Karpas-422 (cell line): ENCODE measurements around the gene OTUB1. TPM values are rescaled to one million over a fixed set of nuclear protein-coding genes. Genes with fewer than 3 reads are reported as not detected.

ENCODE experiments used
- DNase-seq: peaks from one replicate; pipeline ENCODE4 v3.0.0-alpha.2; 2015
- H2AFZ ChIP-seq: fragments of 200-600 bp; sonication (generic); 2 replicates; pipeline ENCODE4 v1.6.1; 2014; ENCODE audit warnings: antibody characterized with exemption, low read length, mixed read lengths
- H3K27ac ChIP-seq: fragments of 200-600 bp; sonication (generic); 2 replicates; pipeline ENCODE4 v1.5.1; 2014; ENCODE audit warnings: mild to moderate bottlenecking, low read length, moderate library complexity
- H3K27me3 ChIP-seq: fragments of 200-600 bp; sonication (generic); 2 replicates; pipeline ENCODE4 v1.6.1; 2014; ENCODE audit warnings: low read length, mixed read lengths
- H3K36me3 ChIP-seq: fragments of 200-600 bp; sonication (generic); 2 replicates; pipeline ENCODE4 v1.6.1; 2014; ENCODE audit warnings: low read length, mixed read lengths; ENCODE audit not compliant: insufficient read depth
- H3K4me1 ChIP-seq: fragments of 200-600 bp; sonication (generic); 2 replicates; pipeline ENCODE4 v1.6.1; 2014; ENCODE audit warnings: mild to moderate bottlenecking, low read length, mixed read lengths
- H3K4me2 ChIP-seq: fragments of 200-600 bp; sonication (generic); 2 replicates; pipeline ENCODE4 v1.6.1; 2014; ENCODE audit warnings: low read length, low read depth, mild to moderate bottlenecking; ENCODE audit not compliant: poor library complexity, severe bottlenecking
- H3K4me3 ChIP-seq: fragments of 200-600 bp; sonication (generic); 2 replicates; pipeline ENCODE4 v1.5.1; 2014; ENCODE audit warnings: mild to moderate bottlenecking, antibody characterized with exemption, low read length, mixed read lengths
- H3K79me2 ChIP-seq: fragments of 200-600 bp; sonication (generic); 2 replicates; pipeline ENCODE4 v1.6.1; 2014; ENCODE audit warnings: mild to moderate bottlenecking, low read length, mixed read lengths
- H3K9ac ChIP-seq: fragments of 200-600 bp; sonication (generic); 2 replicates; pipeline ENCODE4 v1.6.0; 2014; ENCODE audit warnings: low read length
- H3K9me2 ChIP-seq: fragments of 200-600 bp; sonication (generic), shearing (Covaris generic); replicated peaks from 2 replicates; pipeline ENCODE4 v1.6.0; 2014; ENCODE audit warnings: mild to moderate bottlenecking, low read length, moderate library complexity; ENCODE audit not compliant: insufficient read depth
- H3K9me3 ChIP-seq: fragments of 300-700, 200-600 bp; sonication (generic); 2 replicates; pipeline ENCODE4 v1.6.1; 2014; ENCODE audit warnings: low read length, mixed read lengths
- H4K20me1 ChIP-seq: fragments of 200-600 bp; sonication (generic); 2 replicates; pipeline ENCODE4 v1.6.1; 2014; ENCODE audit warnings: mild to moderate bottlenecking, antibody characterized with exemption, low read length, low read depth; ENCODE audit not compliant: insufficient read depth
- total RNA-seq: library from RNA; depleted of rRNA; stranded (reverse); fragments of >200 nt; shearing (Covaris generic); gene quantifications from 2 replicates; pipeline ENCODE4 v1.2.3, GENCODE V29; 2014; ENCODE audit warnings: low replicate concordance

Gene OTUB1
- total RNA-seq, 1 experiment from 2014 or later: 41.6 TPM

DNA sequence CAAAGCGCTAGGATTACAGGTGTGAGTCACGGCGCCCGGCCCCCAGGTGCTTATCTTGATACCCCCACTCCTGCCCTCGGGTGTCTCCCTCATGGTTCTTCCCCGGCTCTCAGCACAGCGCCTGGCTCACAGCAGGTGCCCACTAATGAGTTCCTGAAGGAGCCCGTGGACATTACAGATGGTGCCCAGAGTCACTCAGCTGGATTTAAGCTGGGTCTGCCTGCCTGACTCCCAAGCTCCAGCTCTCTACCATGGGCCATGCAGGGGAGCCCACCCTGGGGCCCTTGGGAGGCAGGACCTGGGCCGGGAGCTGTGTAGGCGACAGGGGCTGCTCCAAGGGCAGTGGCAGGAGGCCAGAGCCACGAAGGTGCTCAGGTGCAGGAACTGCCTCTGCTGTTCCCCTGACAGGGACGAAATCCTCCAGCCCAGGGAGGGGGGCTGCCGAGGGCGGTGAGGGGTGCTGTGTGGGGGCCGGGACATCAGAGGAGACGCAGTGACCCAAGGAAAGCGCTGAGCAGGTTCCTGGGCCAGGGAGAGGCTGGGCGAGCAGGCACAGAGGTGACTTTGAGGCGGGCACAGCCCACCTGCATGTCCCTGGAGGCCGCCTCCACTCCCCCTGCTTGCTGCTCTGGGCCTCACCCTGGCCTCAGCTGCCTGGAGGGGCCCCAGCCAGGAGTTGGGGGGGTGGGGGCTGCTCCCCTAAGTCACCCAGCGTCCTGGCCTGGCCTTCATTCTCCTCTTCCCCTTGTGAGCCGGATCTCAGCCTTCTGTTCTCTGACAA, 34.9 kb downstream of the OTUB1 start:
- Histone ChIP-seq H3K36me3 (no peaks in the 10 kb centered on the region), H4K20me1 (no peaks in the 10 kb centered on the region), H3K9ac (no peak overlapping the region), H2AFZ (no peak overlapping the region), H3K9me2 (no peaks in the 10 kb centered on the region), H3K27ac (no peak overlapping the region), H3K27me3 (no peaks in the 10 kb centered on the region), H3K4me1 (no peaks in the 10 kb centered on the region), H3K4me3 (no peak overlapping the region), H3K4me2 (no peak overlapping the region), H3K79me2 (no peaks in the 10 kb centered on the region), H3K9me3 (no peaks in the 10 kb centered on the region)
- no peak for DNase-seq

DNA sequence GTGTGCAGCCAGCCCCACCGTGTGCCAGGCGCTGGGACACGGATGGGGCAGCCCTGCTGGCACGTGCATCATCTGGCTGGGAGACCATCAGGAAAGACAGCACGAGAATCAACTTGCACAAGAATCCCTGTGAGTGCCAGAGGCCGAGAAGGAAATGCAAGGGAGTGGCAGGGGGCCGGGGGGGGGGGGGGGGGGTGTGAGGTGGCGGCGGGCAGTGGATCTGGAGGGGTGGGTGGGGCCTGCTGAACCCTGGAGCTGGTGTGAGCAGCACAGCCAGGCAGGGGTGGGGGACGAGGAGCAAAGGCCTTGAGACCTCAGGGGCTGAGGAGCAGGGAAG, 35.5 kb downstream of the OTUB1 start:
- Histone ChIP-seq H4K20me1 (no peaks in the 10 kb centered on the region), H3K36me3 (no peaks in the 10 kb centered on the region), H3K9me2 (no peaks in the 10 kb centered on the region), H2AFZ (no peak overlapping the region), H3K9ac (no peak overlapping the region), H3K27ac (no peak overlapping the region), H3K4me2 (no peak overlapping the region), H3K27me3 (no peaks in the 10 kb centered on the region), H3K9me3 (no peaks in the 10 kb centered on the region), H3K4me1 (no peaks in the 10 kb centered on the region), H3K4me3 (no peak overlapping the region), H3K79me2 (no peaks in the 10 kb centered on the region)
- no peak for DNase-seq

DNA sequence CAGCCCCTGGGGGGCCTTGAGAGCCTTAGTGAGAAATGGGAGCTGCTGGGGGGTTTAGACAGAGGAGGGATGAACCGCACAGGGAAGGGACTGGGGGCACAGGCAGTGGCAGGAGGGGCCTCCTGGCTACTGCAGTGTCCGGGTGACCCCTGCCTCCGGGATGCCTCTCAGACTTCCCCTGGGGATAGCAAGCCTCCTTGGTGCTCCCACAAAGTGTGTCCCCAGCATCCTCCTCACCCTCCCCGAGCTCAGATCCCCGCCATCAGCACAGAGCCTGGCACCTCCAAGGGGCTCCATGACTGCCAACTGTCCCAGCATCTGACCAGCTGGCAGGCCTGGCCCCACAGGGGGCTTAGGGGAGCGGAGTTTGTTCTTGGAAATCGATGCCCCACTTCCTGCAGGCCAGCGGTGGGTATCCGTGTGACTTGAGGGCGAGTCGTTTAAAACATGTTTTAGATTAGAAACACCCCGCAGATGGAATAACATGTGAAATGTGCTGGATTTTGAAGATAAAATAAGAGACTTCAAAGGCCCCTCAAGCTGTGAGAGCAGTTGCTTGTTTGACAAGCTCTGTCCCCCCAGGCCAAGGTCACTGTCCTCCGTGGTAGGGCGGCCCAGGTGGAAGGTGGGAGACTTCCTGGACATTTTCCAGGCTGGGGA, 36.0 kb downstream of the OTUB1 start:
- H3K27me3 ChIP-seq: no peaks in the 10 kb centered on the region
- H3K4me1 ChIP-seq: no peaks in the 10 kb centered on the region
- no peak for DNase-seq
- no peak overlapping the region for H3K4me2 ChIP-seq
- no peak overlapping the region for H3K9ac ChIP-seq
- no peak overlapping the region for H3K4me3 ChIP-seq
- no peaks in the 10 kb centered on the region for H3K79me2 ChIP-seq
- H4K20me1 ChIP-seq: no peaks in the 10 kb centered on the region
- H3K27ac ChIP-seq: no peak overlapping the region
- H3K9me3 ChIP-seq: no peaks in the 10 kb centered on the region
- H3K9me2 ChIP-seq: no peaks in the 10 kb centered on the region
- H3K36me3 ChIP-seq: no peaks in the 10 kb centered on the region
- H2AFZ ChIP-seq: no peak overlapping the region

DNA sequence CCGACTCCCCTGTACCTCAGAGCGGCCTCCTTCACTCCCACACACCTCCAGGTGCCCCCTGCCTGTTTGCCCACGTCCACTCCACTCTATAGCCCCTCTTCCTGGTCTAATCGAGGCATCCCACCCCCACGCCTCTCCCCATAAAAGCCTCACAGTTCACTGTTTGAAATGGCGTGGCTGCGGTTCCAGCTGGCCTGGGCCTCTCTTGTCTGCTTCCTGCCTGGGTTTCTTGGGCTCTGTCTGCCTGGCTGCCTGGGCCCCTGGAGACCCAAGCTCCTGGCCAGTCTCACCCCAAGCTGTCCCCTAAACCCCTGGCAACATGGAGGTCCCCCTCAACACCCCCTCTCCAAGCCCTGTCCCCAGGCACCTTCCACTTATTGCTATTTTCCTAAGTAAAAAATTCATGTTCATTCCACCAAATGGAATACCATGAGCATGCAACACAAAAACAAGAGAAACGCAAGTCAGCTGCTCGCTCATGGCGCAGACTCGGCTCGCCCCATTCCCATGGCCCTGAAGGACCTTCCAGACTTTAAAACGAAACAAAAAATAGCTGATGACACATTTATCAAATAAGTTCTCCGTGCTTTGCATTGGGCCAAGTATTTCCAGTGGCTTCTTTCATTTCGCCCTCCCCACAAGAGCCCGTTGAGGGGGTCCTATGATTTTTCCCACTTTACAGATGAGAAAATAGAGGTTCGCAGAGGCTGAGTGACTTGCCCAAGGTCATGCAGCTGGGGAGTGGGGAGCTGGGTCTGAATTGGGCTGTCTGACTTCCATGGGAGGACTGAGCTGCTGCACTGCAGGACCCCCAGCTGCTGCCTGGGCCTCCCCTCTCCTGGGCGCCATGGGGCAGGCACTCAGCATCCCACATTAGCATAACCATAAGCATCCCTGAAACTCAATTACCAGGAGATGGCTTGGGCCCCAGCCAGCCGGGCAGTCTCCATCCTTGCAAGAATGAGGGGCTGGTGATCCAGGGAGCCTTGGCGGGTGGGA, 37.8 kb downstream of the OTUB1 start:
- H3K36me3 ChIP-seq: no peaks in the 10 kb centered on the region
- no peaks in the 10 kb centered on the region for H3K9me3 ChIP-seq
- no peak overlapping the region for H2AFZ ChIP-seq
- H3K9ac ChIP-seq: no peak overlapping the region
- no peak overlapping the region for H3K4me3 ChIP-seq
- H4K20me1 ChIP-seq: no peaks in the 10 kb centered on the region; the same call in 1 of the 2 replicates
- H3K27me3 ChIP-seq: no peaks in the 10 kb centered on the region
- H3K4me2 ChIP-seq: no peak overlapping the region
- H3K9me2 ChIP-seq: no peaks in the 10 kb centered on the region
- H3K4me1 ChIP-seq: peaks cover 10% of the 10 kb centered on the region
- H3K79me2 ChIP-seq: no peaks in the 10 kb centered on the region
- DNase-seq: no peak
- no peak overlapping the region for H3K27ac ChIP-seq

DNA sequence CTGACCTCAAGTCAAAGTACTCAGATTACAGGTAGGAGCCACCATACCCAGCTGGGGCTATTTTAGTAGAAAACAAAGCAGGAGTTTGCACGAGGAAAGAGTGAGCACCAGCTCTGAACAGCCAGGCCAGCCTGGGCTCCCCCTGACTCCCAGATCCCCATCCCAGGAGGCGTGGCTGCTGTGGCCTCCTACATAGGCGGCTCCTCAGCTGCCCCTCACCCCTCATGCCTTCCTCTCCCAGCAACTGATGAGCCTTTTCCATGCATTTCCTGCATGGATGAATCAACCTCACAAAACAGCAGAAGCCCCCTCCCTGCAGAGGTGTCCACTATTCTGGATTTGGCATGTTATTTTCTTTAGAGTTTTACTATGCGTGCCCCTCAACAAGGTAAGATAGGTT, 39.0 kb downstream of the OTUB1 start:
- Histone ChIP-seq H3K4me2 (no peak overlapping the region), H3K4me1 (peaks cover 10% of the 10 kb centered on the region), H3K4me3 (no peak overlapping the region), H3K36me3 (no peaks in the 10 kb centered on the region), H3K9me2 (no peaks in the 10 kb centered on the region), H2AFZ (no peak overlapping the region), H3K9ac (no peak overlapping the region), H3K9me3 (no peaks in the 10 kb centered on the region), H3K79me2 (no peaks in the 10 kb centered on the region), H4K20me1 (no peaks in the 10 kb centered on the region; the same call in 1 of the 2 replicates), H3K27ac (no peak overlapping the region), H3K27me3 (no peaks in the 10 kb centered on the region)
- DNase-seq: no peak

DNA sequence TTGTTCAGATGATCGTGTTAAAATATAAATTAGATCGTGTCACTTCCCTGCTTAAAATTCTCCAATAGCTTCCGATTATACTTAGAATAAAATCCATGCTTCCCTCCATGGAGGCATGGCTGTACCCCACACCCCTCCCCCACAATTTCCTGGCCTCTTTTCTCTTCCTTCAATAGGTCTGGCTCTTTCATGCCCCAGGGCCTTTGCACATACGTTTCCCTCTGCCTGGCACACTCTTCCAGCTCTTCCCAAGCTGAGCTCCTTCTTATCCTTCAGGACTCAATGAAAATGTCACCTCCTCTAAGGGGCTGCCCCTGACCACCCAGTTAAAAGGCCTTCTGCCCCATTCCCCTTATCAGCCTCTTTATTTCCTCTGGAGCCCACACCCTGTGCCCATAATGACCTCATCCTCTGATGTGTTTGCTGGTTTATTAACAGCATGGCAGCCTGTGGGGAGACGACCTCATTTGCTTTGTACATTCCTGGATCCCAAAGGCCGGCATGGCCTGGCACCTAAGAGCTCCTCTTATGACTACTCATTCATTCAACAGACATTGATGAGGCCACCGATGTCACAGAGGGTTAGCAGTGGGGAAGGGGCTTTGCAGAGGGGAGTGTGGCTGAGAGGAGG, 40.5 kb downstream of the OTUB1 start:
- H3K4me3 ChIP-seq: no peak overlapping the region
- no peak overlapping the region for H3K9ac ChIP-seq
- H3K36me3 ChIP-seq: no peaks in the 10 kb centered on the region
- H4K20me1 ChIP-seq: no peaks in the 10 kb centered on the region; the same call in 1 of the 2 replicates
- no peaks in the 10 kb centered on the region for H3K79me2 ChIP-seq
- DNase-seq: no peak
- no peak overlapping the region for H3K27ac ChIP-seq
- H3K4me1 ChIP-seq: peaks cover 10% of the 10 kb centered on the region
- H2AFZ ChIP-seq: no peak overlapping the region
- H3K9me2 ChIP-seq: no peaks in the 10 kb centered on the region
- no peaks in the 10 kb centered on the region for H3K9me3 ChIP-seq
- H3K27me3 ChIP-seq: no peaks in the 10 kb centered on the region
- no peak overlapping the region for H3K4me2 ChIP-seq

DNA sequence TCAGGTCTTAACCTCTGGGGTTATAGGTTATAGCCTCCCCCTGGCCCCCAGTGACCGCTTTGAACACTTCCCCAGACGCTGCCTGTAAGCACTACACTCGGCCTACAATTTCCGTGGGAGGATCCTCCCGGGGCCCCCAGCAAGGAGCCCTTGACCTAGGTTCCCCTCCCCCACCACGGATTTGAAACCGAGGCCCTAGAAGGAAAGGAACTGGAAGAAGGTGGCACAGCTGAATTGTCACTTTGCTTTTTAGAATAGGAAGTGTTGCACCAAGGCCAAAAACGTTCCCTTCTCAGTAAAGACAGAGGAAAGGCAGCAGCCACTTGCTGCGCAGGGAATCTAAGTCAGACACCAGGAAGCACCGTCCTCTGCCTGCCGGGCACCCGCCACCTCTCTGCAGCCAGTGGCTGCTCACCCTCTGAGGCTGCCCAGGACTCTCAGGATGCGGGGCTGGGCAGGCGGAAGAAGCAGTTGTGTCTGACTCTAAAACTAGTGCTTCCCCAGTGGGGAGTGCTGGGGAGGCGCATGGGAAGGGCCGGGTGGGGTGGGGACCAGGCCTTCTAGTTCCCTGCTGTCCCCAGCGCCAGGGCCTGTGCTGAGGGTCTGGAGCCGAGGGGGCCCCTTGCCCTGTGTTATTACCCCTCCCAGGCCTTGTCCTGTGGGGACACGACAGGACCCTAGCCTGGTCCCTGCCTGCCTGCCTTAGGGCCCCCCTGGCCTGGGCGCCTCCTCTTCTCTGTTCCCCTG, 41.6 kb downstream of the OTUB1 start:
- H2AFZ ChIP-seq: no peak overlapping the region
- no peaks in the 10 kb centered on the region; the same call in 1 of the 2 replicates for H4K20me1 ChIP-seq
- no peak overlapping the region for H3K9ac ChIP-seq
- no peaks in the 10 kb centered on the region for H3K9me3 ChIP-seq
- no peaks in the 10 kb centered on the region for H3K9me2 ChIP-seq
- H3K27me3 ChIP-seq: no peaks in the 10 kb centered on the region
- no peak for DNase-seq
- H3K27ac ChIP-seq: no peak overlapping the region
- peaks cover 10% of the 10 kb centered on the region for H3K4me1 ChIP-seq
- no peak overlapping the region for H3K4me2 ChIP-seq
- H3K4me3 ChIP-seq: no peak overlapping the region
- H3K79me2 ChIP-seq: no peaks in the 10 kb centered on the region
- H3K36me3 ChIP-seq: no peaks in the 10 kb centered on the region
